Measurements from ENCODE around the gene CCSER1.

Gene CCSER1

DNA sequence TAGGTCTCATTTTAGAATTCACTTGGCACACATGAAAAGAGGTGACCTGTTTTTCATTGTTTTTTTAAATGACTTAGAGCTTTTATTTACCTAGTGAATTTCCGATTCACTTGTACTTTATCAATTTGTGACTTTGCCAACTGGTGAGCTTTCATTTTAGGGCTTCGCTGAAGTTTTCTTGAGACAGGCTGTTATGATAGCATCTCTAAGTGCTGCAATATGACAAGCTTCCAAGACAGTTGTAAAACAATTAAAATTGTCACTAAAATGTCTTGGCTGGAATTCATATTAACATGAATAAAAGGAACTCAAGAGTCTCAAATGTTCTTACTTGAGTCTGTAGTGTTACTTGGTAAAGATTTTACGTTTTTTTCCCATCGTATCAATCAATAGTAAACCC, 1344.9 kb downstream of the CCSER1 start:
- in situ Hi-C loops (cut with MboI; ENCODE audit: low sequenced_read_pairs, unreplicated experiment), result no loop called here
- no peak for DNase-seq (ENCODE audit: low spot score)
- TF ChIP-seq, protein P1, sequence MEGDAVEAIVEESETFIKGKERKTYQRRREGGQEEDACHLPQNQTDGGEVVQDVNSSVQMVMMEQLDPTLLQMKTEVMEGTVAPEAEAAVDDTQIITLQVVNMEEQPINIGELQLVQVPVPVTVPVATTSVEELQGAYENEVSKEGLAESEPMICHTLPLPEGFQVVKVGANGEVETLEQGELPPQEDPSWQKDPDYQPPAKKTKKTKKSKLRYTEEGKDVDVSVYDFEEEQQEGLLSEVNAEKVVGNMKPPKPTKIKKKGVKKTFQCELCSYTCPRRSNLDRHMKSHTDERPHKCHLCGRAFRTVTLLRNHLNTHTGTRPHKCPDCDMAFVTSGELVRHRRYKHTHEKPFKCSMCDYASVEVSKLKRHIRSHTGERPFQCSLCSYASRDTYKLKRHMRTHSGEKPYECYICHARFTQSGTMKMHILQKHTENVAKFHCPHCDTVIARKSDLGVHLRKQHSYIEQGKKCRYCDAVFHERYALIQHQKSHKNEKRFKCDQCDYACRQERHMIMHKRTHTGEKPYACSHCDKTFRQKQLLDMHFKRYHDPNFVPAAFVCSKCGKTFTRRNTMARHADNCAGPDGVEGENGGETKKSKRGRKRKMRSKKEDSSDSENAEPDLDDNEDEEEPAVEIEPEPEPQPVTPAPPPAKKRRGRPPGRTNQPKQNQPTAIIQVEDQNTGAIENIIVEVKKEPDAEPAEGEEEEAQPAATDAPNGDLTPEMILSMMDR (IDR thresholded peaks at IDR 0.05; ENCODE audit: borderline replicate concordance, control extremely low read depth, extremely low read depth, insufficient read depth, missing control alignments), result no peak

DNA sequence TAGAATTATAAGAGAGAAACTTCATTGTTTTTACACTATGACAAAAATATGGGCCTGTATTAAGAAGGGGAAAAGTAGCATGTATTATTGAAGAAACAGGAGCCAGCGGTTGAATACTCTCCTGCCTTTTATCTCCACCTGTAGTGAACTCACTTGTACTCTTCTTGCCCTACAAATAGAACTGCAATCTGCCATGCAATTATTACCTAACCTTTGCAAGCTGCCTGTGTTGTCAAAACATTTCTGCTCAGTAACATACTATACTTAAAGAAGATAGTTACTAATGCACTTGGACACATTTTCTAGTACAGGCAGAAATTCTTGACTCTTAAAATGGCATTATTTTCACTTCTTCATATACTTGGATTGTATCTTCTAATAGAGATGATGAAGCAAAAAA, 1358.2 kb downstream of the CCSER1 start:
- in situ Hi-C loops (cut with MboI; ENCODE audit: low sequenced_read_pairs, unreplicated experiment), result no loop called here
- TF ChIP-seq, protein P1 (IDR thresholded peaks at IDR 0.05; ENCODE audit: borderline replicate concordance, control extremely low read depth, extremely low read depth, insufficient read depth, missing control alignments), result no peak
- no peak for DNase-seq (ENCODE audit: low spot score)

DNA sequence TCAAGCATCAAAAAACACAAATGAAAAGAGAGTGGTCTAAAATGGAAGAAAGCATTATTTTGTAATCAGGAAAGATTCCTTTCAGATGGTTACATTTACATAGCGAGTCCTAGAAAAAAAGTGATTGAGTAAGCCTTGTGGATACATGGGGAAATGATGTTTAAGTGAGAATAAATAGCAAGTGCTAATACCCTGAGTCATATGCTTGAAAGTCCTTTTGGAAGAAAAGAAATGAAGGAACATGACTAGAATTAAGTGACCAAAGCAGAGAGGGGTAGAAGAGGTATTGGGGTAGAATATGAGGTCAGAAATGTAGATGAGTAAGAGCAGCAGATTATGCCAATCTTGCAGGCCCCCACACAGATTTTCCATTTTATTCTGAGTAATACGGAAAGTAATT, 1361.8 kb downstream of the CCSER1 start:
- no peak for DNase-seq (ENCODE audit: low spot score)
- in situ Hi-C loops (cut with MboI; ENCODE audit: low sequenced_read_pairs, unreplicated experiment), result no loop called here
- TF ChIP-seq, protein P1 (IDR thresholded peaks at IDR 0.05; ENCODE audit: borderline replicate concordance, control extremely low read depth, extremely low read depth, insufficient read depth, missing control alignments), result no peak

DNA sequence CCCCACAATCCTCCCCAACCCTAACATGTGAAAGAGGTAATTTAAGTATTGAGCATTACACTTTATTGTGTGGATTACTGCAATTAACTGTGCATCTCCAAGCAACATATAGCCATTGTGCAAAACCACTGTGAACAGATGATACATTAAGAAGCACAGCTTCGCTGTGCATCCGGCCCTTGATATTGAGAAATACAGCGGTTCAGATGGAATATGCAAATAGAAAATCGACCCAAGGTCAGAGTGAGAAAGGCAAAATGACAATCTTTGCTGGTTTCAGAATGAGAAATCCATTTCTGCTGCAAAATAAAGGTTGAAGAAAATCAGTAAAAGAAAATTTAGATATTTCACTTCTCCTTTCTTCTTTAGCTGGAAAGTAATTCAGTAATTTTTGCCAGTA, 1370.7 kb downstream of the CCSER1 start:
- TF ChIP-seq, protein P1 (IDR thresholded peaks at IDR 0.05; ENCODE audit: borderline replicate concordance, control extremely low read depth, extremely low read depth, insufficient read depth, missing control alignments), result no peak
- in situ Hi-C loops (cut with MboI; ENCODE audit: low sequenced_read_pairs, unreplicated experiment), result no loop called here

DNA sequence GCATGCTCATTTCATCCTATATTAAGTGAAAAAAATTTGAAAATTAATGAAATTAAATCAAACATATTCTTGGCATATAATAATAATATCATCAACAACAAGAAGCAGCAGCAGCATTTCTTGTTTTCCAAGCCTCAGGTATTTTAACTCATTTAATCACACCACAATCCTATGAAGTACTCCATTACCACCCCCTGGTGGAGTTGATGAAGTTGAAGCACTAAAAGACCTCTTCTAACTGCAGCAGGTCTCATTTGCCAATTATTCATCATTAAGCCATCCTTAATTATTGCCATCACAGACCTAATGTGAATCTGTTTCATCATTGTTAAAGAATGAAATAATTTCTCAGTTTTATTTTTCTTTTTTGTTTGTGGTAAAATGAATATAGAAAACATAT, 1375.2 kb downstream of the CCSER1 start:
- TF ChIP-seq, protein P1 (IDR thresholded peaks at IDR 0.05; ENCODE audit: borderline replicate concordance, control extremely low read depth, extremely low read depth, insufficient read depth, missing control alignments), result no peak
- DNase-seq (ENCODE audit: low spot score), result no peak
- in situ Hi-C loops (cut with MboI; ENCODE audit: low sequenced_read_pairs, unreplicated experiment), result no loop called here

More for the DNA sequence above, 1370.7 kb downstream of the CCSER1 start:
- no peak for DNase-seq (ENCODE audit: low spot score)

DNA sequence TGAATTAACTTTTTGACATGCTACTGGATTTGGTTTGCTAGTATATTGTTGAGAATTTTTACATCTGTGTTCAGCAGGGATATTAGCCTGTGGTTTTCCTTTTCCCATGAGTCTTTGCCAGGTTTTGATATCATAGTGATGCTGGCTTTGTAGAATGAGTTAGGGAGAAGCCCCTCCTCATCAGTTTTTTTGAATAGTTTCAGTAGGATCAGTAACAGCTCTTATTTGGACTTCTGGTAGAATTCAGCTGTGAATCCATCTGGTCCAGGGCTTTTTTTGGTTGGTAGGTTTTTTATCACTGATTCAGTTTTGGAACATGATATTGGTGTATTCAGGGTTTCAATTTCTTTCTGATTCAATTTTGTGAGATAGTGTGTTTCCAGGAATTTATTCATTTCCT, 1386.1 kb downstream of the CCSER1 start:
- in situ Hi-C loops (cut with MboI; ENCODE audit: low sequenced_read_pairs, unreplicated experiment), result no loop called here
- no peak for DNase-seq (ENCODE audit: low spot score)
- TF ChIP-seq, protein P1 (IDR thresholded peaks at IDR 0.05; ENCODE audit: borderline replicate concordance, control extremely low read depth, extremely low read depth, insufficient read depth, missing control alignments), result no peak

DNA sequence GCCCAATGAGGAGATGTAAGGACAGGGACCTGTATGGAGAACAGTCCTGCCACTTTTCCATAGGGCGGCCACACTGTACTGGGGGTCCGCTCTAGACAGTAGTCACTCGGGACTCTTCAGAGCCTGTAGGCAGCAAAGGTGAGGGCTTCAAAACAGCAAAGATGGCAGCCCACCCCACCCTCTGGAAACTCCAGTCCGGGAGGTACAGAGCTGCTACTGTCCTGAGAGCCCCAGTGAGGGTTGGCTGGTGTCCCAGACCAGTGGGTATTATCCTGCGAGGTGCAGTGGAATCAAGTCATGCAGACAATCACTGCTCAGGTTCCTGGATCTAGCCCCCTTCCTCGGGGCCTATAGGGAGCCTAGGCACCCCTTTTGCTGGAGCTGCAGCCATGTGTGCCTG, 1392.0 kb downstream of the CCSER1 start:
- in situ Hi-C loops (cut with MboI; ENCODE audit: low sequenced_read_pairs, unreplicated experiment), result no loop called here

More for the DNA sequence above, 1392.0 kb downstream of the CCSER1 start:
- TF ChIP-seq, protein P1 (IDR thresholded peaks at IDR 0.05; ENCODE audit: borderline replicate concordance, control extremely low read depth, extremely low read depth, insufficient read depth, missing control alignments), result no peak
- no peak for DNase-seq (ENCODE audit: low spot score)

Data from GM13976 (cell line).